HG03025 (cell line): ENCODE results near the gene SPP1.
"Not testable (repeated sequence)": the region's sequence is repeated elsewhere in the genome, so short reads cannot be mapped to it uniquely, and the experiment has no call there.

ENCODE experiments used
- ATAC-seq: cut with Tn5 transposase; IDR thresholded peaks from one replicate; pipeline ENCODE4 v1.9.1; 2021; ENCODE audit warnings: mild to moderate bottlenecking, moderate library complexity; ENCODE audit not compliant: unreplicated experiment, low FRiP score

The SPP1 gene

GRCh38 chr4:87975466-87975865, at the start of gene SPP1:
Gene SPP1, plus strand, starts transcription at chr4:87975714. Its CDS starts 1,182 bp downstream, at chr4:87976896.
- no peak for ATAC-seq

GRCh38 chr4:87926554-87927098, 48.9 kb upstream of the SPP1 start:
- no peak for ATAC-seq

- ATAC-seq, result no peak
These were observed 44.9 kb upstream of the SPP1 start for GRCh38 chr4:87930629-87931028.

GRCh38 chr4:87931932-87932331, 43.6 kb upstream of the SPP1 start:
- no peak for ATAC-seq

GRCh38 chr4:87932718-87933141, 42.8 kb upstream of the SPP1 start:
- no peak for ATAC-seq

- no peak for ATAC-seq
These were observed 42.2 kb upstream of the SPP1 start for GRCh38 chr4:87933337-87933736.

- ATAC-seq, result no peak
These were observed 41.3 kb upstream of the SPP1 start for GRCh38 chr4:87934157-87934704.

GRCh38 chr4:87934973-87935372, 40.5 kb upstream of the SPP1 start:
- ATAC-seq, result no peak

GRCh38 chr4:87935954-87936353, 39.6 kb upstream of the SPP1 start:
- ATAC-seq, result not testable (repeated sequence)

- ATAC-seq, result no peak
These were observed 38.0 kb upstream of the SPP1 start for GRCh38 chr4:87937523-87937922.

GRCh38 chr4:87938746-87939145, 36.8 kb upstream of the SPP1 start:
- ATAC-seq, result no peak

- ATAC-seq, result no peak
These were observed 35.4 kb upstream of the SPP1 start for GRCh38 chr4:87939978-87940690.

GRCh38 chr4:87940809-87941208, 34.7 kb upstream of the SPP1 start:
- ATAC-seq, result not testable (repeated sequence)

GRCh38 chr4:87941537-87942392, 33.7 kb upstream of the SPP1 start:
- ATAC-seq, result no peak

GRCh38 chr4:87943660-87944149, 31.8 kb upstream of the SPP1 start:
- no peak for ATAC-seq

- no peak for ATAC-seq
These were observed 30.5 kb upstream of the SPP1 start for GRCh38 chr4:87944967-87945366.

- ATAC-seq, result no peak
These were observed 28.7 kb upstream of the SPP1 start for GRCh38 chr4:87946766-87947165.

- no peak for ATAC-seq
These were observed 27.9 kb upstream of the SPP1 start for GRCh38 chr4:87947381-87948160.

GRCh38 chr4:87949961-87950360, 25.6 kb upstream of the SPP1 start:
- ATAC-seq, result no peak

- no peak for ATAC-seq
These were observed 25.0 kb upstream of the SPP1 start for GRCh38 chr4:87950493-87950892.
